Measurements from ENCODE around the gene RBBP5.

RBBP5 gene

GRCh38 chr1:205056956-205057568 is 64.7 kb downstream of the RBBP5 start:
- no peak for DNase-seq

DNA sequence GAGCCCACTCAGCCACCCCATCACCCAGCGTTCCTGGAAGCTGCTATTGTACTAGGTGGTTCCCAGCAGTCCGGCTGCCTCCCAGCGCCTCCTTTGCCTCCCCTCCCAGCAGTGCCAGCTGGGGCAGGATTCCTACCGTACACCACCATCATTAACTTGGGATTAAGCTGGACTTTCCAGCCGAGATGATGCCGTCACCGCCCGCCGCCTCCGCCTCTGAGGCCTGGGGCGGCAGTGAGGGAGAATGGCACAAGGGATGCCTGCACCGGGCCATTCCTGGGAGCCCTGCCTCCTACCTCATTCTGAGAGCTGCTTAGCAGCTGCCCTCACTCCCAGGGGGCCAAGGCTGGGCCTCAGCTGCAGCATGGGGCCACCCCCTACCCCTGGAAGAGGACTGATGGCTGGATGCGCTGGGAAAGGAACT is 65.6 kb downstream of the RBBP5 start:
- no peak for DNase-seq

GRCh38 chr1:205054013-205054412 is 67.8 kb downstream of the RBBP5 start:
- DNase-seq = no peak

DNA sequence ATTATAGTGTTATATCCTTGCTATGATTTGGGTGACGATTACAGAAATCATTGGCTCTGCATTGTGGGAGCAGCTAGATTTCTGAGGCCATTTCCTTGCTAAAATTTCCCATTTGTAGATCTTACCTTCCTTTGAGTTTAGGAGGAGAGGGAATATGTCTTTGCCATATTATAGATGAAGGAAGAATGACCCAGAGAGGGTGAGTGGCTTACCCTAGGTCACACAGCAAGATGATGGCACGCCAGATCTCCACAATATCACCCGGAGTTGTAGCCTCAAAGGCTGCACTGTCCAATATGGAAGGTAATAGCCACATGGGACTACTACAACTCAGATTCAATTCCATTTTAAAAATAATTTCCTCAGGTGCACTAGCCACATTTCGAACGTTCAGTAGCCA is 68.5 kb downstream of the RBBP5 start:
- no peak for DNase-seq

GRCh38 chr1:205052690-205053089 is 69.1 kb downstream of the RBBP5 start:
- DNase-seq = no peak

DNA sequence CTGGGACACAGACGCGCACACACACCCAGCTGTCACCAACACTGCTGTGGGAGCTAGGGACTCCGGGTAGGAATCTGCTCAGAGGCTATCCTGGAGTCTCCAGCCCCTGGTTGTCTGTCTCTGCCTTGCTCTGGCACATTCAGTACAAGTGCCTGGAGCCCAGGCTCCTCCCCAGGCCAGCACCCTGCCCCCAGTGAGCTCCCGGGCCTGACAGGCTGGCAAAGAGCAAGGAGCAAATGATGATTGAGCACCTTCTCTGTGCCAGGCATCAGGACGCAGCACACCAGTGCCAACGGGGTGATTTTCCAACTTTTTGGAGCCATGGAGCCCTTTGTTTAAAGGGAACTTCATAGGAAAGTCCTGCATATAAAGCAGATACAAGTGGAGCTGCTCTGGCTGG is 72.3 kb downstream of the RBBP5 start:
- DNase-seq = no peak

- no peak for DNase-seq
Measured at GRCh38 chr1:205048382-205048781, 73.4 kb downstream of the RBBP5 start.

GRCh38 chr1:205047764-205048231 is 74.0 kb downstream of the RBBP5 start:
- DNase-seq = no peak

DNA sequence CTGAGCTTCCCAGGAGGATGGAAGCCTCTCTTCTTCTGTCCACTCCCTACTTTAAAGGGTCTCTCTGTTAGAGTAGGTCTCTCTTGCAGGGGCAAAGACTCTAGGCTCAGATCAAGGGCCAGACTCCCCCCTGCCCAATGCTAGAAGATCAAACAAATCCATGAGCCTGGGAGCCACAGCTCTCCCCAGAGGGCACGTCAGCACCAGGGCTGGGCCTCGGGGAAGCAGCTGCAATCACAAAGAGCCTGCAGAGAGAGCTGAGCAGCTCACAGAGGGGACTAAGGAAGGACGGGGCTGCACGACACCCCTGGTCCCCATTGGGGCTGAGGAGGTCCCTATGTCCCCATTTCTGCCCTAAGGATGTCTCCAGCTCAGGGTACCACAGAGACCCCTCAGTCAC is 74.9 kb downstream of the RBBP5 start:
- DNase-seq = no peak

DNA sequence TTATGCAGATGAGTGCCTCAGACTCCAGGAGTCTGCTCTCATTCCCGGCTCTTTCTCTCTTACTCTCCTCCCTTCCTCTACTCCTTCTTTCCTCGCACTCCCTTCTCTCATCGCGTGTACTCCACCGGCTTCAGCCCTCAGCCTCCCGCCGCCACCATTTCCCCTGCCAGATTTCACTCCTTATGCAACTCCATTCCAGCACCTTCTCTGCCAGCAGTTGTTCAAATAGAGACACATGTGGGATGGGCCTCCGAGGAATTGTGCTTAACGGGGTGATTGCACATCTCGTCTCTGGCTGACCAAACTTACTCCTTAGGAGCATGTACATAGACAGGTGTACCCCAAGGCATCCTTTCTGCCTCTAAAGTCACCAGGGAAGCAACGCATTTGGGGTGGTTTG is 76.6 kb downstream of the RBBP5 start:
- DNase-seq = no peak

GRCh38 chr1:205044741-205045140 is 77.0 kb downstream of the RBBP5 start:
- no peak for DNase-seq

- DNase-seq = no peak
Measured at GRCh38 chr1:205043866-205044265, 77.9 kb downstream of the RBBP5 start.

DNA sequence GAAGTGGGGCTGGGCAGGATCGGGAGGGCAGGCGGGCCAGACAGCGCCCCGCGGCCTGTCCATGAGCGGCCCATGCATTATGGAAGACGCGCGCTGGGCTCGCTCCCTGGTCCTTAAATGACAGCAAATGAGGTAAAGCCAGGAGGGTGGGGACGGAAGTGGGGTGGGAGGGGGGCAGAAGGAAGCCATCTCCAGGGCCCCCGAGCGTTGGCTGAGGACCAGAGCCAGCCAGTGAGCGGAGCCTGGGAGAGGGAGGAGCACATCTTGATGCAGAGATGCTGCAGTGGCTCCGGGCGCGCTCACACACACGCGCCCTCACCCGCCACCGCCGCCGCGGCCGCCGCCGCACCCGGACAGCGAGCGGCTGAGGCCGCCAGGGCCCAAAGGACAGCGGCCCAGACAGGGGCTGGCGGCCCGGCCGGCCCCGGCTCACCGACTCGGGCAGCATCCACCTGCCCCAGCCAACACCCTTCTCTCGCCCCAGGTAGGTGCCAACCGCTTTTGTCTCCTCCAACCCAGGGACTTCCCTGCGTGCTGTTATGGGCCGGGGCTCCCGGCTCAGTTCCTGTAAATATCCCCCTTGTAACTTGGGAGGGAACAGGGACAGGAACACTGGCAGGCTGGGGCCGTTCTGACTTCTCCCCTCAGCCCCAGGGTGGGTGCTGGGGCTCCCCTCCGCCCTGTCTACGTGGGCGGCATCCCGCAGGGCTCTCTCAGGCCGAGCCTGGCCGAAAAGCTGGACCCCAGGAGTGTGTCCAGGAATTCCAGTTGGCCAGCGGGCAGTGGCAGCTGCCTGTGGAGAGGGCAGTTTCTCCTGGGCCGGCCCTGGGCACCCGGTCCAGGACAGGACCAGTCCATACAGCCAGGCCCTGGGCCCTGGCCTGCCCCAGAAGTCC is 78.6 kb downstream of the RBBP5 start, which contains the start of gene CNTN2:
CNTN2 (plus strand) TSS at position 302 of the 896 bp plus-strand sequence. CDS start 9,974 bp downstream, outside the sequence.
- DNase-seq = no peak

DNA sequence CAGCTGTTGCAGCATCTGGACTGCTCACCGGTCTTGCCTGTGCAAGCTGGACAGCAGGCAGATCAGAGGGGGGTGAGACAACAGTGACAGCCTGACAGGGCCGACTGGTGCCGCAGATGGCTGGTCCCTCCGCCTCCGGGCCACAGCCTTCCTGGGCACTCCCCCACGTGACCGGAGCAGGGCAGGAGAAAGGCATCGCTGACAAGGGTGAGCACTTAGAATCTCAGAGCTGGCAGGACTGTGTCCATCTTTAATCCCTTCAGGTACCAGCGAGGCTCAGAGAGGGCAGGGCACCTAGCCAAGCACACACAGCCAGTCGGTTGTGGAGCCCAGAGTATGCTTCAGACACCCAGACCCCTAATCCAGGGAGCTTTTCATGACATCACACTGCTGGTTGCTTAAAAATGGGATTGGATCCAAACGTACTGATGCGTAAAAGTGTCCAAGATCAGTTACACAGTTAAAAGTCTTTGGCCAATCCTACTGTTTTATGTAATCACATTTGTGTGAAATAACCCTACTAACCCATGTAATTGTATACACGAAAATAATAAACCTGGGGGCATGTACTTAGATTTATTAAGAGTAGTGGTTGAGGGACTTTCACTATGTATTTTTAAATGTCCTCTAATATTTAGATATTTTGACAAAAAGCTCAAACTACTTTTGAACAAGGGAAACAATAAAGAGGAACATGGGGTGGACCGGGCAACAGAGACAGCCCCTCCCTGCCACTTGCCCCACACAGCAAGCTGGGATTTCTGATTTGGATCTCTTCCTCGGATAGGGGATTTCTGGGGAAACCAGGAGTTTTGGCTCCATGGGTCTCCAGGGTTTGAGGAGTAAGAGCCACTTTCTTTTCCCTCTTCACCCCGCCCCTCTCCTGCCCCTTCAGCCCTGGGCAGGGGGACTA is 79.5 kb downstream of the RBBP5 start:
- DNase-seq = no peak

DNA sequence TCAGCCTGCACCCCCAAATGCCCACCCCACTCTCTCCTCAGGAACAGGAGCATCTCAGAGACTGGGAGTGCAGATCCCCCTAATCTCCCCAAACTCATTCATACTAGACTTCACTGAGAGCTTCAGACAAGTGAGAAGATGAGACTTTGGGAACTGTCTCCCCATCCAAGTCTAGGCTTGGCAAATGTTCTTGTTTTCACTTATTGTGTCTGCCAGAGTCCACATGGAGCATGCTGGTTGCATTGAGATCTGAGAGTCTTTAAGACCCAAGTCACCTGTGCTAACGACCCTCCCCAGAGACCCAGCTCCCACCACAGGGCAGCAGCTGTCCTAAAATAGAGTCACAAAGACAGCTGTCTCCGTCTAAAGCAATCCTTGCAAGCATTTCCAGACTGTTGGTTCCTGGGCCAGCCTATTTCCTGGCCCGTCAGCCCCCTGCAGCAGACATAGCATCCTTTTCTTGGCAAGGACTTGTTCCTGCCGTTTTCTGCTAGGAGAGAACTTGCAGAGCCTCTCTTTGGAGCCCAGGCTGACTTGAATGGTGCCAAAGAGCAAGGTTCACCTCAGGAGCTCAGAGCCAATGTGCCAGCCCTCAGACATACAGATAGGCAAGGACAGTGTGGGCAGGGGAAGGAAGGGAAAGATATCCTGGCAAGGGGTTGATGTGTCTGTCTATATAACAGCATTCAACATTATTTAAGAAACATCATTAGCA is 80.6 kb downstream of the RBBP5 start:
- DNase-seq = no peak

DNA sequence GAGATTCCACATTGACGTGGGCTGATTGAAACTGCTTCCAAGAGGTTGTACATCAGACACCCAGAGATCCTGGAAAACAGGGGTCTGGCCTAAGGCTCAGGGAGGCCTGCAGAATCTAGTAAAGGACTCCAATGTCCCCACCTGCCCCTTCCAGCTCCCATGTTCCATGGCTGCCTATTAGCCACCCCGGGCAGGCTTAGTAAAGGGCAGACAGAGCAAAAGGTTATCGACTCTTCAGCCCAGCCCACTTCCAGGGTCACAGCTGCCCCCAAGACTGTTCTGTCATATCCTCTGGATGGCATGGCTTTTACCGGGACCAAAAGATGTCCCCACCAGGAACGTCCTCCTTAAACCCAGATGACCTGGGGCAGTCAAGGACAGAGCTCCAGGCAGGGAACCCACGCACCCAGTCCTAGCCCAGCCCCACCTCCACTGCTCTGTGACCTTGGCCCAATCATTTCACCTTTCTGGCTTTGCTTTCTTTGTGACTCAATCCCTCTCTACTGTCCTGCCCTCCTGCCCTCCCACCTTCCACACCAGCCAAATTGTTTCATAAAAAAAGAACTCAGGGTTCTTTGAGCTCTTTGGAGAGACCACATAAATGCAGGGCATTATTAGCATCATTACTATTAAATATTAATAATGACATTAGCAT is 83.5 kb downstream of the RBBP5 start:
- no peak for DNase-seq

DNA sequence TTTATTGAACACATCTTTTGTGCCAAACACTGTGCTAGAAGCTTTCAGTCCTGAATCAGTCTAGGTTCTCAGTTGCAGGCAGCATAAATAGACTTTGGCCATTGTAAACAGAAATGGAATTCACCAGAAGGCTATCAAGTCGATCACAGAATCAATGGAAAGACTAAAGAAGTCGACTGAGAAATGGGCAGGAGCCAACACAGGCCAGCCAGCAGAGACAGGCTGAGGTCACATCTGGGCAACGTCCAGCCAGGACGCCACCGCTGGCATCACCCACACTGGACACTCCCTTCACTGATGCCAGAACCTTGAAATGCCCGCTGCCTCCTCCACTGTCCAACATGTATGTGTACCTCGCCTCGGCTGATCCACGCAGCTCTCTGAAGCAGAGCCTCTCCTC is 84.2 kb downstream of the RBBP5 start:
- DNase-seq = no peak

All from suppressor macrophage (primary cell).